ENCODE results near the gene MKNK2. TPM values are rescaled to one million over a fixed set of nuclear protein-coding genes. Genes with fewer than 3 reads are reported as not detected.

MKNK2 gene
- total and polyA plus RNA-seq, 4 donors = 107 to 333 (median 160) TPM

DNA sequence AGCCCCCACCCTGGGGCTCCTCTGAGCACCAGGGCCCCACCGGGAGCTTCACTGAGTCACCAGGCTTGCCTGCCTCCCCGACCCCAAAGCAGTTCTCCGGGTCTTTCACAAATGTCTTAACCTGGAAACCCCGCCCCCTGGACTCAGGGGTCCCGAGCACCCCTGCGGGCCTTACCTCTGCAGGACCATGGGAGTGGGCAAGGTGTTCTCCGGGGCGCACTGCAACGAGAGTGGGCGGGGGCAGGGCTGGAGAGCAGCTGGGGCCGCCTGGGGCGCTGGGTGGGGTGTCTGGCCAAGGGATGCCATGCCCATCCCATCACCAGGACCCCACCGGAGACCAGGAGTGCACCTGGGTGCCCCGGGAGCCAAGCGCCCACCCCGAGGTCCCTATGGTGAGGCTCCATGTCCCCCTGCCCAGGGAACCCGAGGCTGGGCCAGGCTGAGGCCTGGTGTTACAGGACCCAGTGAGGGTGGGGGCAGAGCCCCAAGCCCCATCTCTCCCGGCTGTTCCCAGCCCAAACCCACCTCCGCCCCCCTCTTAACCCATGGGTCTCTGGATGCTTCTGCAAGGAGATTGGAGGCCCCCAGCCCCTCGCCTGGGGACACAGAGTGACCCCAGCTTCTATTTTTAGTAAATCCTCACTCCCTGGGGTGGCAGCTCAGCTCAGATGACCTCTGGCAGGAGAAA is 10.9 kb downstream of the MKNK2 start:
- Histone ChIP-seq H3K27ac (ENCODE audit: low read depth in 1 of 2, low read length in 1 of 2) (peak overlapping the region in 1 of 2 donors; percentile 93), H3K36me3 (ENCODE audit: control insufficient read depth in 4 of 4, insufficient read depth in 4 of 4, low read length in 4 of 4) (peaks cover 0 to 61% (median 0%) of the 10 kb centered on the region in 4 donors), H3K9ac (ENCODE audit: insufficient read depth in 1 of 2, low read length in 2 of 2) (no peak overlapping the region), H3K4me1 (ENCODE audit: control insufficient read depth in 5 of 5, insufficient read depth in 5 of 5, low read length in 5 of 5) (peaks cover 2 to 33% (median 17%) of the 10 kb centered on the region in 5 donors), H3K27me3 (ENCODE audit: control insufficient read depth in 3 of 3, insufficient read depth in 3 of 3, low read length in 2 of 3) (no peaks in the 10 kb centered on the region), H3K4me3 (no peak overlapping the region), H3K9me3 (ENCODE audit: control insufficient read depth in 4 of 4, insufficient read depth in 3 of 4, low read length in 3 of 4) (peaks cover 0 to 5% (median 0%) of the 10 kb centered on the region in 4 donors)
- ATAC-seq (ENCODE audit: insufficient read depth, low FRiP score) = no peak
- 91 to 93% methylated on average over 20 of the region's 20 CpGs for WGBS, 2 donors
- TF ChIP-seq, protein P1, sequence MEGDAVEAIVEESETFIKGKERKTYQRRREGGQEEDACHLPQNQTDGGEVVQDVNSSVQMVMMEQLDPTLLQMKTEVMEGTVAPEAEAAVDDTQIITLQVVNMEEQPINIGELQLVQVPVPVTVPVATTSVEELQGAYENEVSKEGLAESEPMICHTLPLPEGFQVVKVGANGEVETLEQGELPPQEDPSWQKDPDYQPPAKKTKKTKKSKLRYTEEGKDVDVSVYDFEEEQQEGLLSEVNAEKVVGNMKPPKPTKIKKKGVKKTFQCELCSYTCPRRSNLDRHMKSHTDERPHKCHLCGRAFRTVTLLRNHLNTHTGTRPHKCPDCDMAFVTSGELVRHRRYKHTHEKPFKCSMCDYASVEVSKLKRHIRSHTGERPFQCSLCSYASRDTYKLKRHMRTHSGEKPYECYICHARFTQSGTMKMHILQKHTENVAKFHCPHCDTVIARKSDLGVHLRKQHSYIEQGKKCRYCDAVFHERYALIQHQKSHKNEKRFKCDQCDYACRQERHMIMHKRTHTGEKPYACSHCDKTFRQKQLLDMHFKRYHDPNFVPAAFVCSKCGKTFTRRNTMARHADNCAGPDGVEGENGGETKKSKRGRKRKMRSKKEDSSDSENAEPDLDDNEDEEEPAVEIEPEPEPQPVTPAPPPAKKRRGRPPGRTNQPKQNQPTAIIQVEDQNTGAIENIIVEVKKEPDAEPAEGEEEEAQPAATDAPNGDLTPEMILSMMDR (IDR thresholded peaks at IDR 0.05; ENCODE audit: control extremely low read depth, extremely low read depth) = no peak
- DNase-seq = no peak

DNA sequence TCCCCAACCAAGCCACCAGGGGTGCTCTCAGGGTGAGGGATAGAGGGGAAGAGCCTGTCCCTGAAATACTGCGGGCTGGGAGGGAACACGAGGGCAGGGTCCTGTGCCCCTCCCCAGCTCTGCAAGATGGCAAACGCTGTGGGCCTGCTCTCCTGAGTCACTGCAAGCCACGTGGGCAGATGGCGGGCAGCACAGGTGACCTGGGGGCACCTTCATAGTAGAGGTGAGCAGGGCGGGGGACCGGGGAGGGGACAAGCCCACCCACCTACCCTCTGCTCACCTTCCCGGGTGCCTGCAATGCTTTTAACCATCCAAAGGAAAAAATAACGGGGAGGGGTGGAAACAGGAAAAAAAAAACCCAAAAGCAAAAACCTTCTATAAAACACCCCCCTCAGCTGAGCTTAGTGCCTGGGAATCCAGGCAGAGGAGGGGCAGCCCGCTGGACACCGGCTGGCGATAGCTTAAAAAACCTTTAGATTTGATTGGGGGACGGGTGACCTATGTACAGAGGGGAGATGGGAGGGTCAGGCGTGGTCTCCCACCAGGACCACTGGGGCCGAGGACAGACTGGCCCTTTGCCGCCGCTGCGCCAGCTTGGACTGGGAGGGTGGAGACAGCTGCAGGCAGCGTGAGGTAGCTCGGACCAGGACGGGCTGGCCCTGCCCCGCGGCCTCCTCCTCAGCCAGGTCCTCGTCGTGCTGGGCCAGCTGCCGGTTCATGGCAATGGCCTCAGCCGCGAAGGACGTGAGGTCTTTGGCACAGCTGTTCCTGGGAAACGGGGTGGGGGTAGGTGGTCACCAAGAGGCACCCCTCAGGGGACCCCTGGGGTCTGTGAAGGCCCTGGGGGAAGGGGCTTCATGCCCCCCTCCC is 11.7 kb downstream of the MKNK2 start:
- TF ChIP-seq, protein P1 (IDR thresholded peaks at IDR 0.05; ENCODE audit: control extremely low read depth, extremely low read depth) = no peak
- peaks cover 0 to 53% (median 0%) of the 10 kb centered on the region in 4 donors for H3K36me3 ChIP-seq (ENCODE audit: control insufficient read depth in 4 of 4, insufficient read depth in 4 of 4, low read length in 4 of 4)
- 89 to 93% methylated on average over 30 of the region's 30 CpGs for WGBS, 2 donors

DNA sequence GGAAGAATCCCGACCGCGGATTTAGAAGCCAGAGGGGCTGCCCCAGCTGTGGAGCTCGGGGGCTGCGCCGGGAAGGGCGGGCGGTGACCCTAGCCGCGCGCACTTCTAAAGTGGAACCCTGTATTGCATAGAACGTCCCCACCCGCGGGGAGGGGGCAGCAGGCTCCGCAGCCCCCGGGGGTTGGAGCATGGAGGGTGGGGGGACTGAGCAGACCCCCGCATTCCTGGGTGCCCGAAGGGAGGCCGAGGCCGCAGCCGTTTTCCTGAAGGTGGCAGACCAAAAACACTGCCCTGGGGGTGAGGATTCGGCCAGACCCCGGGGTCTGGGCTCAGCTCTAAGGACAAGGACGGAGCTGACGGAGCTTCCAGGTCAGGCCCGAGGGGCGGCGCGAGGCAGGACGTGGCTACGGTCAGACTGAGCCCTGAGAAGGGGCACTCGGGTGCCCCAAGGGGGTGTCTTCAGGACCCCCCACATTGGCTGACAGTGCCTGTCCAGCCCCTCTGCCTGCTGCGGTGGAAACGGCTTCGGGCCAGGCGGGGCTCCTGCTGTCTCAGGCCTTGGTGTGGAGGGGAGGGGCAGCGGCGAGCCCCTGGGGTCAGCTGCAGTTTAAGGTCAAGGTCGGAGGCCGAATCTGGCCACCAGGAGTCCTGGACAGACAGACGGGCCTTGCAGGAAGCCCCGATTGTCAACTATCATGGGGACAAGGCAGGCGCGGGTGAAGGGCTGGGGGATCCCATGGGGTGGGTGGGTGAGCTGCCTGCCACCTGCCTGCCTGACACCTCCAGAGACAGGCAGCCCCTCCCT is 12.6 kb downstream of the MKNK2 start:
- Histone ChIP-seq H3K27me3 (ENCODE audit: control insufficient read depth in 3 of 3, insufficient read depth in 3 of 3, low read length in 2 of 3) (no peaks in the 10 kb centered on the region), H3K9ac (ENCODE audit: insufficient read depth in 1 of 2, low read length in 2 of 2) (no peak overlapping the region), H3K4me3 (no peak overlapping the region), H3K4me1 (ENCODE audit: control insufficient read depth in 5 of 5, insufficient read depth in 5 of 5, low read length in 5 of 5) (peaks cover 2 to 32% (median 17%) of the 10 kb centered on the region in 5 donors), H3K27ac (ENCODE audit: low read depth in 1 of 2, low read length in 1 of 2) (no peak overlapping the region), H3K9me3 (ENCODE audit: control insufficient read depth in 4 of 4, insufficient read depth in 3 of 4, low read length in 3 of 4) (peaks cover 0 to 5% (median 0%) of the 10 kb centered on the region in 4 donors), H3K36me3 (ENCODE audit: control insufficient read depth in 4 of 4, insufficient read depth in 4 of 4, low read length in 4 of 4) (peaks cover 0 to 49% (median 0%) of the 10 kb centered on the region in 4 donors)
- TF ChIP-seq, protein P1 (IDR thresholded peaks at IDR 0.05; ENCODE audit: control extremely low read depth, extremely low read depth) = no peak
- no peak for DNase-seq
- no peak for ATAC-seq (ENCODE audit: insufficient read depth, low FRiP score)
- WGBS, 2 donors = 91 to 95% methylated on average over 42 to 44 of the region's 44 CpGs

More for the DNA sequence above, 11.7 kb downstream of the MKNK2 start:
- peaks cover 2 to 34% (median 17%) of the 10 kb centered on the region in 5 donors for H3K4me1 ChIP-seq (ENCODE audit: control insufficient read depth in 5 of 5, insufficient read depth in 5 of 5, low read length in 5 of 5)
- no peak for ATAC-seq (ENCODE audit: insufficient read depth, low FRiP score)
- H3K4me3 ChIP-seq = no peak overlapping the region
- H3K27ac ChIP-seq (ENCODE audit: low read depth in 1 of 2, low read length in 1 of 2) = no peak overlapping the region
- peaks cover 0 to 5% (median 0%) of the 10 kb centered on the region in 4 donors for H3K9me3 ChIP-seq (ENCODE audit: control insufficient read depth in 4 of 4, insufficient read depth in 3 of 4, low read length in 3 of 4)
- no peaks in the 10 kb centered on the region for H3K27me3 ChIP-seq (ENCODE audit: control insufficient read depth in 3 of 3, insufficient read depth in 3 of 3, low read length in 2 of 3)
- DNase-seq = no peak
- H3K9ac ChIP-seq (ENCODE audit: insufficient read depth in 1 of 2, low read length in 2 of 2) = no peak overlapping the region
